GM12891 (cell line): Measurements from ENCODE around the gene LCN15.
"Not testable (repeated sequence)": the region's sequence is repeated elsewhere in the genome, so short reads cannot be mapped to it uniquely, and the experiment has no call there.

Source experiments
- DNase-seq: peaks from one replicate; pipeline ENCODE4 v3.0.0; 2011; ENCODE audit warnings: low spot score; ENCODE audit not compliant: insufficient read length
- FAIRE-seq: peaks from 2 replicates; lab custom pipeline; 2011; peaks lifted over from hg19 to GRCh38; lab: Jason Lieb, UNC
- PAX5 ChIP-seq: IDR thresholded peaks from 2 replicates; pipeline ENCODE4 v1.6.1; 2011; ENCODE audit warnings: low read length, moderate library complexity, mild to moderate bottlenecking; ENCODE audit not compliant: insufficient read depth, severe bottlenecking
- POLR2A ChIP-seq: IDR thresholded peaks from 2 replicates; pipeline ENCODE4 v1.6.1; 2011; ENCODE audit warnings: low read depth, low read length, control low read depth
- POLR2AphosphoS5 ChIP-seq: IDR thresholded peaks from 2 replicates; pipeline ENCODE4 v1.6.1; 2011; ENCODE audit warnings: low read depth, low read length, control low read depth
- POU2F2 ChIP-seq: IDR thresholded peaks from 2 replicates; pipeline ENCODE4 v1.6.1; 2011; ENCODE audit warnings: low read depth, mild to moderate bottlenecking, control low read depth, low read length, moderate library complexity
- SPI1 ChIP-seq: IDR thresholded peaks from 2 replicates; pipeline ENCODE4 v1.6.1; 2011; ENCODE audit warnings: low read depth, low read length, control low read depth
- TAF1 ChIP-seq: IDR thresholded peaks from 2 replicates; pipeline ENCODE4 v1.6.1; 2011; ENCODE audit warnings: low read depth, low read length, control low read depth

The LCN15 gene

DNA sequence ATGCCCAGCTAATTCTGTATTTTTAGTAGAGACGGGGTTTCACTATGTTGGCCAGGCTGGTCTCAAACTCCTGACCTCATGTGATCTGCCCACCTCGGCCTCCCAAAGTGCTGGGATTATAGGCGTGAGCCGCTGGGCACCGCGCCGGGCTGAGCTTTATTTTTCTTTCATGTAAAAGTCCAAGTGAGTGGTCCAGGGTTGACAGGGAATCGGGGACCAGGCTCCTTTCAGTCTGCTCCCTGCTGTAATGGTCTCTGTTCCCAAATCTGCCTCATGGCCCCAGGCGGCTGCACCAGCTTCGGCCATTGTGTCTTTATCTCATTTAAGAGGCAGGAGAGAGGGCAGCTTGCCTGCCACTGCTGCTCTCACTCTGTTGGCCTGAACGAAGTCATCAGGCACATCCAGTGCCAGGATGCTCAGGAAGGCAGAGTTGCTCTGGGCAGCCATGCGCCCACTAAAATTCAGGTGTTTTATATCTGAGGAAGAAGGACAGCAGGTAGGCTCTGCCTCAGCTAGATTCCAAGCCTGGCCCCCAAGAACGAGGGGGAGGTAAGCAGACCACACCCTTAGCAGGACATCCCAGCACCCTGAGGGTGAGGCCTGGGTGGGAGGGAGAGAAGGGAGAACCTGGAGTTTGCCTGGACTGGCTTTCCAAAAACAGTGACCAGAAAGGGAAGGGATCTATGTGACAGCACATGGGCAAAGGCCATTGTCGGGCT lies 30.1 kb upstream of the LCN15 start:
- TF ChIP-seq TAF1 (no peak), POU2F2 (no peak), PAX5 (no peak), SPI1 (no peak), POLR2AphosphoS5 (no peak), POLR2A (no peak)
- DNase-seq (no peak), FAIRE-seq (no peak)

DNA sequence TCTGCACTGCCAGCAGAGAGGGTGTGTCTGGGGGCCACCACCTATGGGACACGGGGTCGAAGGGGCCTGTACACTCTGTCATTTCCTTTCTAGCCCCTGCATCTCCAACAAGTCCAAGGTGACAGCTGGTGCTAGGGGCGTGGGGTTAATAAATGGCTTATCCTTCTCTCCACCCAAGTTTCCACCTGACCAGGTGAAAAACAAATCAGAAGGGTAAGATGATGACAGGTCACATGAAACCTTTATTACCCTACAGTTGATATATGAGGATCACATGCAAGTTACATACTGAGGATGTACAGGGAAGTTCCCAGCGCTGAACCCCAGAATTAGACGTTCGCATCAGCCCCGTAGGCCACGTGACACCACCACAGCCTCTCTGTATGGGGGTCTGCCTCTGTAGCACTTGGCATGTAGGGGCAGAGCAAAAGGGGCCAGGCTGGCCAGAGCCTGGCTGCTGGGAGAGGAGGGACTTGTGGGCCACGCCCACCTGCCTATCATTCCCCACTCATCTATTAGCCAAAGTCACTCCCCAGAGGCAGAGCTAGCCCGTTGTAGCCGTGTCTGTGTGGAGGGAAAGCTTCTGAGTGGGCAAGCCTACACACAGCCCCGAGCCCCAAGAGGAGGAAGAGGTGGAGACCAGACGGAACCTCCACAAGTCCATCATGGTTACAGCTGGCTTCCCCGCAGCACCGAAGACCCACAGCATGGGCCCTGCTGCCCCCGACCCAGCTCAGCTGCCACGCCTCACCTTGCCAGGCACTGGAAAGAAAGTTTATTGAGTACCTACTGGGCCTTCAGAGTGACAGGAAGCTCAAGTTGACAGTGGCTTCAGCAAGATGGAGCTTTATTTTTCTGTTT lies 29.0 kb upstream of the LCN15 start:
- DNase-seq = no peak
- no peak for FAIRE-seq

DNA sequence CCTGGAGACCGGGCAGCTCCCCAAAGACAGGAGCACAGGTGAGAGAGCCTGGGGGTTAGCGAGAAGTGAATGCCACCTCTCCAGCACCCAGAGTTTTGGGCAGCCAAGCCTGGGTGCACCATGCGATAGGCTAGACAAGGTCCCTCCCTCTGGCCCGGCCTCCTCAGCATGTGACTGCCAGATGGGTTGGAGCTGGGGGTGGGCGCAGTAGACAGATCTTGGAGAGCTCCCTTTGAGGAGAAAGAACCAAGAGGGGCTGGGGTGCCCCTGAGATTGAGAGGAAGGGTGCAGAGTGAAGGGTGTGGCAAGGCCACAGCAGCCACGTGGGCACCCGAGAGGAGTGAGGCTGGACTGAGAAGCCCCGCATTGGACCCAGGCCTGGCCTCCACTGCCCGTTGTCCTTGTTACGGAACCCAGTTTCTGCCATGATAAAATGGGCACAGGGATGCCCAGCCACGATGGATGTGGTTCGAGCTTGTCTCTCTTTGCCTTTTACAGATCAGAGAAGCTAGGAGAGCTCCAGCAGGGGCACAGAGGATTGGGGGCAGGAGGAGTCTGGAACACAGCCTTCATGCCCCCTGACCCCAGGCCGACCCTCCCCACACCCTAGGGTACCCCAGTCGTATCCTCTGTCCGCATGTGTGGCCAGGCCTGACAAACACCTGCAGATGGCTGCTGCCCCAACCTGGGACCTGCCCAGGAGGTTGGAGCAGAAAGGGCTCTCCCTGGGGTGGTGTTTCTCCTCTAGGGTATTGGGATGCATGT lies 28.2 kb upstream of the LCN15 start:
- DNase-seq (no peak), FAIRE-seq (no peak)
- TF ChIP-seq POU2F2 (no peak), PAX5 (no peak), TAF1 (no peak), POLR2AphosphoS5 (no peak), SPI1 (no peak), POLR2A (no peak)

More for the DNA sequence above, 29.0 kb upstream of the LCN15 start:
- no peak for TF ChIP-seq SPI1
- no peak for TF ChIP-seq TAF1
- no peak for TF ChIP-seq POU2F2
- no peak for TF ChIP-seq POLR2A
- no peak for TF ChIP-seq POLR2AphosphoS5
- no peak for TF ChIP-seq PAX5

DNA sequence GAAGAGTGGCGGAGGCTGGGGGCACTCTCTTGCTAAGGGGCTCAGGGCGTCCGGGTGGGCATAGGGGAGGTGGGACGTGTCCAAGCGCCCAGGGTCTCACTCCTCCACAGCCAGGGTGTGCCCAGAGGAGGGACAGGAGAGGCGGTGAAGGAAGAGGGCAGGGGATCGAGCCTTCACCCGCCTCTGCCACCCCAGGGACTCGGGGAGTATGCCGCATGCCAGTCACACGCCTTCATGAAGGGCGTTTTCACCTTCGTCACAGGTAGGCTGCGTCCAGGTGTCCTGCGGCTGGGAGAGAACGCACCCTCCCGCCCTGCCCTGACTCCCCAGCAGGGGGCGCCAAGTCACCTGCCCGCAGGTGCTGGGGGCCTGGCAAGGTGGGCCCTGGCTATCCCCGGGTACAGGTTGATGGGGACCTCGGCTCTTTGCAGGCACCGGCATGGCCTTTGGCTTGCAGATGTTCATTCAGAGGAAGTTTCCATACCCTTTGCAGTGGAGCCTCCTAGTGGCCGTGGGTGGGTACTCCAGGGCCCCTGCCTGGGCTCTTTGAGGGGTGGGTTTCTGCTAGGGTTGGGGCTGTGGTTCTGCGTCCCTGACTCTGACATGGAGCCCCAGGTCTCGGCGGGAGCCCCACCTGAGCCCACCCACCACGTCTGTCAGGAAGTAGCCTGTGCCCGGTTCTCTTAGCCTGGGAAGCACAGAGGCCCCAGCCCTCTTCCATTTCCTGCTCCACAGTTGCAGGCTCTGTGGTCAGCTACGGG lies 27.4 kb upstream of the LCN15 start:
- FAIRE-seq = peak; percentile 20
- peak; percentile 56 for DNase-seq
- TF ChIP-seq TAF1 (no peak), POU2F2 (peak; percentile 32; the same call in 1 of the 2 replicates)

DNA sequence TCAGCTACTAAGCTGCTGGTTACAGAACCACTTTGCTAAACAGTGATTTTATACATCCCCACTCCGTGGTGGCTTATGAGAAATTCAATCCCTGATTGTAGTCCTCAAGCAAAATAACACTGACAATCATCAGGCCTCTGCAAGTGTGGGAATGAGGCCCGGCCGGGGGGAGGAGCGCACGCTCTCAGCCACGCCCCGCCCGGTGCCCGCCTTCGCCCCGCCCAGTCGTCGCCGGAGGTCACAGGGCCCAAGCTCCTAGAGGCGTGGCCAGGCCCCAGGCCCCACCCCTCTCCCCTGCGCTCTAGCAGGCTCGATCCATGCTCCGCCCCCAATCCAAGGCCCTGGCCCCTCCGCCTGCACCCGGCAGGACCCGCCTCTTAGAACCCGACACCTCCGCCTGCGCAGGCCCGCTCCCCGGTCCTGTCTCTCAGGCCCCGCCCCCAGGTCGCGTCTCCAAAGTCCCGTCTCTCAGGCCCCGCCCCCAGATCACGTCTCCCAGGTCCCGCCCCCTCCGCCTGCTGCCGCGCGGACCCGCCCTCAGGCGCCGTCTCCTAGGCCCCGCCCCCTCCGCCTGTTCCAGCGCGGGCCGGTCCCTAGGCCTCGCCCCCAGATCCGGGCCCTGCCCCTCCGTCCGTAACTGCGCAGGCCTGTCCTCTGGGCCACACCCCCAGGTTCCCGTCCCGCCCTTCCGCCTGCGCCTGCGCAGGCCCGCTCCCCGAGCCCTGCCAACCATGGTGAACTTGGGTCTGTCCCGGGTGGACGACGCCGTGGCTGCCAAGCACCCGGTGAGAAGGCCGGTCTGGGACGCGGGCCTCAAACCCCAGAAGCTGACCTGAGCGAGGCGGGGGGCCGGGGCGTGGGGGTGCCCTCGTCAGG lies 26.6 kb upstream of the LCN15 start, which contains the start of gene TMEM141:
Gene TMEM141, plus strand, starts transcription at position 705 of the 876 bp plus-strand sequence. Its CDS starts 27 bp downstream, at position 732.
- DNase-seq = peak; percentile 98
- no peak for TF ChIP-seq POLR2AphosphoS5
- TF ChIP-seq PAX5 = no peak
- TF ChIP-seq POU2F2 = no peak
- TF ChIP-seq SPI1 = no peak
- TF ChIP-seq POLR2A = no peak
- TF ChIP-seq TAF1 = 0 out of 2 replicates have a peak, but pooled peaks have one; percentile 19
- peak; percentile 95 for FAIRE-seq

DNA sequence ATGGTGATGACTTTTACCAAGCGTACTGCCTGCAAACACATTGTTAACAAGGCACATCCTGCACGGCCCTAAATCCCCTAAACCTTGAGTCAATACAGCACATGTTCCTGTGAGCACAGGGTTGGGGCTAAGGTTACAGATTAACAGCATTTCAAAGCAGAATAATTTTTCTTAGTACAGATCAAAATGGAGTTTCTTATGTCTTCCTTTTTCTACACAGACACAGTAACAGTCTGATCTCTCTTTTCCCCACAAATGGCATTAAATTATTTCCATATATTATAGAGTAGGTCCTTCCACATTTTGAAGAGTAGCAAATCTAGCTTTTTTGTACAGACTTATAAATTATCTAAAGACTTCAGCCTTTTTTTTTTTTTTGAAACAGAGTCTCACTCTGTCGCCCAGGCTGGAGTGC lies 25.2 kb upstream of the LCN15 start:
- no peak for DNase-seq
- no peak for FAIRE-seq
- TF ChIP-seq PAX5 (no peak), POLR2AphosphoS5 (no peak), TAF1 (no peak), POU2F2 (no peak), SPI1 (no peak), POLR2A (no peak)

DNA sequence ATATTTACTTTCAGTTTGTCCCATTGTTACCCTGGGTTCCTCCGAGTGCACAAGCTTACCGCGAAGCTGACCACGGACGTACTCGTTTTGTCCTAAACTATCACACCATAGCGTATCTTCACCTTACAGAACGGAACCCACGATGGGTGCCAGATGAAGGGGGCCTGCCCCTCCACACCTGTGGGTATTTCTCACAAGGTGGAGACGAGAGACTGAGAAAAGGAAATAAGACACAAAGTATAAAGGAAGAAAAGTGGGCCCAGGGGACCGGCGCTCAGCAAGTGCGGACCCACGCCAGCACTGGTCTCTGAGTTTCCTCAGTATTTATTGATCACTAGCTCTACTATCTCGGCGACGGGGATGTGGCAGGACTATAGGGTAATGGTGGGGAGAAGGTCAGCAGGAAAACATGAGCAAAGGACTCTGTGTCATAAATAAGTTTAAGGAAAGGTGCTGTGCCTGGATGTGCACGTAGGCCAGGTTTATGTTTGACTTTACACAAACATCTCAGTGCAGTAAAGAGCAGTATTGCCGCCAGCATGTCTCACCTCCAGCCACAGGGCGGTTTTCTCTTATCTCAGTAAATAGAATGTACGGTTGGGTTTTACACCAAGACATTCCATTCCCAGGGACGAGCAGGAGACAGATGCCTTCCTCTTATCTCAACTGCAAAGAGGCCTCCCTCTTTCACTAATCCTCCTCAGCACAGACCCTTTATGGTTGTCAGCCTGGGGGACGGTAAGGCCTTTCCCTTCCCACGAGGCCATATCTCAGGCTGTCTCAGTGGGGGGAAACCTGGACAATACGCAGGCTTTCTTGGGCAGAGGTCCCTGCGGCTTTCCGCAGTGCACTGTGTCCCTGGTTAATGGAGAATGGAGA lies 24.6 kb upstream of the LCN15 start:
- not testable (repeated sequence) for DNase-seq, FAIRE-seq
